ENCODE results near the gene SGMS1. TPM values are rescaled to one million over a fixed set of nuclear protein-coding genes. Genes with fewer than 3 reads are reported as not detected.

The SGMS1 gene
- total RNA-seq, 2 donors from 2014 or later: 67.0 to 68.2 TPM

DNA sequence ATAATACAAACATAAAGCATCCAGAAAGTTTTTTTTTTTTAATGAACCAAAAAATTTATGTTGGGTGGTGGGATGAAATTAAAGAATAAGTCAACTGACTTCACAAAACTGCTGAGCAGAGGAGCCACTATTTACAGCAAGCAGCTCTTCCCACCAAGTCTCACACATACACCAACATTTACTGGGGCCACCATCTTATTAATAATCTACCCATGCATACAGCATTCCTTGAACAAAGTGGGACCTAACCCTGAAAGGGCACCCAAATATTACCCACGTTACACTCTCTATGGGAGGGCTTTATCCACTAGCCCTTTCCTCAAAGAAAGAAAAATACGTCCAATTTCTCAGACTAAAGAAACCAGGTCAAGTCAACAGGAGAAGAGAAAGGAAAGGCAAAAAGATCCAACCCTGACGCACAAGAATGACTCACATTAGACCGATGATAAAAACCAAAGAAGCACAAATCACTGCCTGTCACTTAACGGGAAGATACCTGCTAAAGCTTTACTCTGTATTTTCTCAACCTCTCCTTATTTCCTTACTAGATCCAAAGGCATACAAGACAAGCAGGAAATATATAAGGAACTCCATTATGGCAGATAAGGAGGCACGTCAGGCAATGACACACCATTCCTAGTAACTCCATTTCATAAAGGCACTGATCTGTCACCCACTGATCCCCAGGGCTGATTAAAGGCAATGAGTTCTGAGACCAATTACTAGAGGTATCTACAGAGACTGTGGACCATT is 230.6 kb downstream of the SGMS1 start:
- no peak overlapping the region for H3K27ac ChIP-seq
- intact Hi-C loops (cut with DNase I): no loop called here

DNA sequence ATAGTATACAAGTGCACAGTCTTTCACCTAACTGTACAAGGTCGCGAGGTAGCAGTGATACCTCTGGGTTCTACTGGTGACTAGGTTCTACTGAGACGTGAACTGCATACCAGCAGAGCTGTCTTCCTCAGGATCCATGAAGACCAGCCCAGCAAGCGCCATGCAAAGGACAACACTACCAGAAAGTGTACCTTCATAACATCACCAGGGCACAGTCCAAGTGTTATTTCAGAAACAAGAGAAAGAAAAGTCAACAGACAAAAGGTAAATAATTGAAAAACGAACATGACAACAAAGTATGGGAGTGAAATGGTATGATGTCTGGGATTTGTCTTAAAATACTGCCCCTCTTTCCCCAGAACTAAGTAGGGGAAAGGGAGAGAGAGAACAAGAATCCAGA is 231.3 kb downstream of the SGMS1 start:
- intact Hi-C loops (cut with DNase I): no loop called here
- H3K9me3 ChIP-seq: no peaks in the 10 kb centered on the region
- no peaks in the 10 kb centered on the region for H3K27me3 ChIP-seq (replicated peaks; ENCODE audit: insufficient read depth)
- no peaks in the 10 kb centered on the region for H3K36me3 ChIP-seq
- TF ChIP-seq POLR2A (IDR thresholded peaks at IDR 0.05) (no peak), POLR2AphosphoS5 (IDR thresholded peaks at IDR 0.05) (no peak)
- TF ChIP-seq, protein P1, sequence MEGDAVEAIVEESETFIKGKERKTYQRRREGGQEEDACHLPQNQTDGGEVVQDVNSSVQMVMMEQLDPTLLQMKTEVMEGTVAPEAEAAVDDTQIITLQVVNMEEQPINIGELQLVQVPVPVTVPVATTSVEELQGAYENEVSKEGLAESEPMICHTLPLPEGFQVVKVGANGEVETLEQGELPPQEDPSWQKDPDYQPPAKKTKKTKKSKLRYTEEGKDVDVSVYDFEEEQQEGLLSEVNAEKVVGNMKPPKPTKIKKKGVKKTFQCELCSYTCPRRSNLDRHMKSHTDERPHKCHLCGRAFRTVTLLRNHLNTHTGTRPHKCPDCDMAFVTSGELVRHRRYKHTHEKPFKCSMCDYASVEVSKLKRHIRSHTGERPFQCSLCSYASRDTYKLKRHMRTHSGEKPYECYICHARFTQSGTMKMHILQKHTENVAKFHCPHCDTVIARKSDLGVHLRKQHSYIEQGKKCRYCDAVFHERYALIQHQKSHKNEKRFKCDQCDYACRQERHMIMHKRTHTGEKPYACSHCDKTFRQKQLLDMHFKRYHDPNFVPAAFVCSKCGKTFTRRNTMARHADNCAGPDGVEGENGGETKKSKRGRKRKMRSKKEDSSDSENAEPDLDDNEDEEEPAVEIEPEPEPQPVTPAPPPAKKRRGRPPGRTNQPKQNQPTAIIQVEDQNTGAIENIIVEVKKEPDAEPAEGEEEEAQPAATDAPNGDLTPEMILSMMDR (IDR thresholded peaks at IDR 0.05): no peak
- DNase-seq (ENCODE audit: low spot score): no peak
- H3K27ac ChIP-seq: no peak overlapping the region
- WGBS: 85% methylated on average over 5 of the region's 5 CpGs
- H3K4me1 ChIP-seq (replicated peaks): no peaks in the 10 kb centered on the region
- H3K4me3 ChIP-seq: no peak overlapping the region

More for the DNA sequence above, 230.6 kb downstream of the SGMS1 start:
- no peaks in the 10 kb centered on the region for H3K27me3 ChIP-seq (replicated peaks; ENCODE audit: insufficient read depth)
- H3K4me3 ChIP-seq: no peak overlapping the region
- H3K4me1 ChIP-seq (replicated peaks): no peaks in the 10 kb centered on the region
- WGBS: 82% methylated on average over 6 of the region's 6 CpGs
- no peaks in the 10 kb centered on the region for H3K36me3 ChIP-seq
- H3K9me3 ChIP-seq: no peaks in the 10 kb centered on the region
- DNase-seq (ENCODE audit: low spot score): no peak
- TF ChIP-seq POLR2A (IDR thresholded peaks at IDR 0.05) (no peak), POLR2AphosphoS5 (IDR thresholded peaks at IDR 0.05) (no peak)
- TF ChIP-seq, protein P1 (IDR thresholded peaks at IDR 0.05): no peak

DNA sequence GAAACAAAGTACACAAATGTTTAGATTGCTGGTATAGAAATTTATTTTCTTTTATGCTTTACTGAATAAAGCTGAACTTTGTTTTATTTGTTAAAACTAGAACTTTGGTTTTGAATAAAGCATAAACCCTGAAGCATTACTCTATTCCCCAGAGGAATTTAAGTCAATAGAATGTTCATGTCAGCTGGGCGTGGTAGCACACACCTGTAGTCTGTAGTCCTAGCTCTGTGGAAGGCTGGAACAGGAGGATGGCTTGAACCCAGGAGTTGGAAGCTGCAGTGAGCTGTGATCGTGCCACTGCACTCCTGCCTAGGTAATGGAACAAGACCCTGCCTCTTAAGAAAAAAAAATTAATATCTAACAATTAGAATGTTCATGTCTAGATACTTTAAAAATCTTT is 233.5 kb downstream of the SGMS1 start:
- Histone ChIP-seq H3K36me3 (no peaks in the 10 kb centered on the region), H3K9me3 (no peaks in the 10 kb centered on the region), H3K27me3 (replicated peaks; ENCODE audit: insufficient read depth) (no peaks in the 10 kb centered on the region), H3K4me1 (replicated peaks) (no peaks in the 10 kb centered on the region), H3K27ac (no peak overlapping the region), H3K4me3 (no peak overlapping the region)
- WGBS: 92% methylated on average over 2 of the region's 2 CpGs
- TF ChIP-seq POLR2AphosphoS5 (IDR thresholded peaks at IDR 0.05) (no peak), POLR2A (IDR thresholded peaks at IDR 0.05) (no peak)
- TF ChIP-seq, protein P1 (IDR thresholded peaks at IDR 0.05): no peak
- intact Hi-C loops (cut with DNase I): no loop called here
- no peak for DNase-seq (ENCODE audit: low spot score)

DNA sequence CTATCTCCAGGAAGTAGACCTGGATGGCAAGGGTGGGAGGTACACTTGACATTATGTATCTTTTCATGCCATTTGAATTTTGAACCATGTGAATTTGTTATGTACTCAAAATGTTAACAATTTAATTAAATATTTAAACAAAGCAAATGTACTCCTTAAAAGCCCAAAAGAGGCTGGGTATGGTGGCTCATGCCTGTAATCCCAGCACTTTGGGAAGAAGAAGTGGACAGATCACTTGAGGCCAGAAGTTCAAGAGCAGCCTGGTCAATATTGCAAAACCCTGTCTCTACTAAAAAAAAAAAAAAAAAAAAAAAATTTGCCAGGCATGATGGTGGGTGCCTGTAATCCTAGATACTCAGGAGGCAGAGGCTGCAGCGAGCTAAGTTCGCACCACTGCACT is 235.6 kb downstream of the SGMS1 start:
- no peaks in the 10 kb centered on the region for H3K36me3 ChIP-seq
- intact Hi-C loops (cut with DNase I): no loop called here
- H3K27me3 ChIP-seq (replicated peaks; ENCODE audit: insufficient read depth): no peaks in the 10 kb centered on the region
- no peak overlapping the region for H3K4me3 ChIP-seq
- H3K9me3 ChIP-seq: no peaks in the 10 kb centered on the region
- no peak for DNase-seq (ENCODE audit: low spot score)
- H3K4me1 ChIP-seq (replicated peaks): no peaks in the 10 kb centered on the region
- no peak overlapping the region for H3K27ac ChIP-seq
- TF ChIP-seq, protein P1 (IDR thresholded peaks at IDR 0.05): no peak
- no peak for TF ChIP-seq POLR2AphosphoS5 (IDR thresholded peaks at IDR 0.05)
- TF ChIP-seq POLR2A (IDR thresholded peaks at IDR 0.05): no peak
- 97% methylated on average over 2 of the region's 2 CpGs for WGBS

DNA sequence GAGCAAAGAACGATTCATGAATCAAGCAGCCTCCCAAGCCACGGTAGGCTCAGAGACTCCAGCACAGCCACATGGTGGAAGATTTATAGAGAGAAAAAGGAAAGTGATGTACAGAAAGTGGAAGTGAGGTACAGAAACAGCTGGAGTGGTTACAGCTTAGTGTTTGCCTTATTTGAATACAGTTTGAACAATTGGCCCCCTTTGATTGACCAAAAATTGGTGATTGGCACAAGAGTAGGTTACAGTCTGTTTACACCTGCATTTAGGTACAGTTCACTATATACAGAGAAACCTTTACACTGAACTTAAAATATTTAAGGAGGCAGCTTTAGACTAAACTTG is 236.1 kb downstream of the SGMS1 start:
- TF ChIP-seq POLR2AphosphoS5 (IDR thresholded peaks at IDR 0.05) (no peak), POLR2A (IDR thresholded peaks at IDR 0.05) (no peak)
- TF ChIP-seq, protein P1 (IDR thresholded peaks at IDR 0.05): no peak
- H3K27me3 ChIP-seq (replicated peaks; ENCODE audit: insufficient read depth): no peaks in the 10 kb centered on the region
- intact Hi-C loops (cut with DNase I): no loop called here
- no peaks in the 10 kb centered on the region for H3K36me3 ChIP-seq
- no peaks in the 10 kb centered on the region for H3K4me1 ChIP-seq (replicated peaks)
- H3K27ac ChIP-seq: no peak overlapping the region
- no peak for DNase-seq (ENCODE audit: low spot score)
- H3K4me3 ChIP-seq: no peak overlapping the region
- H3K9me3 ChIP-seq: no peaks in the 10 kb centered on the region
- WGBS: 87% methylated on average over 2 of the region's 2 CpGs

All from prostate gland (tissue), 2 donors.